Natural killer cell (primary cell): ENCODE measurements around the gene P3H1. TPM values are rescaled to one million over a fixed set of nuclear protein-coding genes. Genes with fewer than 3 reads are reported as not detected.
A peak's percentile ranks its signal among the peaks of the same experiment; 100 is the strongest.

Experiments used
- ATAC-seq, 3 donors: fragments of 150-1000 bp in 2 of 3; fragments of 200-7000 bp in 1 of 3; cut with Tn5 transposase; 1 replicate in 1 of 3; 2 replicates in 2 of 3; pipeline ENCODE4 v1.10.0; 2021; ENCODE audit warnings: mild to moderate bottlenecking in 2 of 3, moderate library complexity in 2 of 3
- DNase-seq, 2 donors: peaks; one replicate each; pipeline versions ENCODE4 v3.0.0 to v3.0.0-alpha.2; 2013 to 2021; ENCODE audit warnings: mixed read lengths in 1 of 2
- H3K27ac ChIP-seq: one replicate; pipeline ENCODE4 v1.5.1; 2013; ENCODE audit warnings: mild to moderate bottlenecking, low read length
- H3K27me3 ChIP-seq: one replicate; pipeline ENCODE4 v1.6.1; 2013; ENCODE audit warnings: low read length; ENCODE audit not compliant: control insufficient read depth, insufficient read depth
- H3K36me3 ChIP-seq: one replicate; pipeline ENCODE4 v1.6.1; 2013; ENCODE audit warnings: low read length; ENCODE audit not compliant: control insufficient read depth, insufficient read depth
- H3K4me1 ChIP-seq: one replicate; pipeline ENCODE4 v1.6.1; 2013; ENCODE audit warnings: low read length; ENCODE audit not compliant: control insufficient read depth, insufficient read depth
- H3K4me3 ChIP-seq: one replicate; pipeline ENCODE4 v1.5.1; 2013; ENCODE audit warnings: low read length
- H3K9me3 ChIP-seq: one replicate; pipeline ENCODE4 v1.6.1; 2013; ENCODE audit warnings: low read length; ENCODE audit not compliant: control insufficient read depth, insufficient read depth
- H3K27ac Mint-ChIP-seq, 2 donors: one replicate each; pipeline ENCODE4 v1.8.0; 2022; ENCODE audit warnings: mild to moderate bottlenecking in 2 of 2, mixed read lengths in 2 of 2, moderate library complexity in 1 of 2
- H3K27me3 Mint-ChIP-seq, 2 donors: one replicate each; pipeline ENCODE4 v1.8.0; 2022; ENCODE audit warnings: low read depth in 2 of 2, mixed read lengths in 2 of 2
- H3K36me3 Mint-ChIP-seq: one replicate; pipeline ENCODE4 v1.8.0; 2022; ENCODE audit warnings: mixed read lengths
- H3K4me1 Mint-ChIP-seq, 2 donors: one replicate each; pipeline ENCODE4 v1.8.0; 2022; ENCODE audit warnings: mixed read lengths in 2 of 2
- H3K4me3 Mint-ChIP-seq: one replicate; pipeline ENCODE4 v1.8.0; 2022; ENCODE audit warnings: mild to moderate bottlenecking, moderate library complexity, mixed read lengths
- H3K9me3 Mint-ChIP-seq, 2 donors: one replicate each; pipeline ENCODE4 v1.8.0; 2022; ENCODE audit warnings: mixed read lengths in 2 of 2
- WGBS: methylation state at CpG from one replicate; pipeline ENCODE4 v1.1.7; 2013; ENCODE audit warnings: missing lambda C conversion rate; ENCODE audit not compliant: insufficient coverage; 5-methylcytosine and 5-hydroxymethylcytosine counted together
- intact Hi-C: fragments of 100-400 bp; cut with micrococcal nuclease; formaldehyde crosslinking; loops from one replicate; pipeline ENCODE4 v1.14.2; 2022
- total RNA-seq, 4 donors: library from RNA; stranded (reverse); fragments of 120-200 nt in 1 of 4; gene quantifications; one replicate each; pipeline versions ENCODE4 v1.2.3 to v1.2.4, GENCODE V29; 2013 to 2022
- TF ChIP-seq, protein P1 (sequence below): fragments of 200-600 bp; IDR thresholded peaks from one replicate; pipeline ENCODE4 v1.8.0; 2022; ENCODE audit warnings: antibody characterized with exemption

The P3H1 gene
- total RNA-seq, 3 donors from 2014 or later (not counting 1 experiment from before 2014, with no cell fraction given): 29.6 to 40.4 (median 37.9) TPM

DNA sequence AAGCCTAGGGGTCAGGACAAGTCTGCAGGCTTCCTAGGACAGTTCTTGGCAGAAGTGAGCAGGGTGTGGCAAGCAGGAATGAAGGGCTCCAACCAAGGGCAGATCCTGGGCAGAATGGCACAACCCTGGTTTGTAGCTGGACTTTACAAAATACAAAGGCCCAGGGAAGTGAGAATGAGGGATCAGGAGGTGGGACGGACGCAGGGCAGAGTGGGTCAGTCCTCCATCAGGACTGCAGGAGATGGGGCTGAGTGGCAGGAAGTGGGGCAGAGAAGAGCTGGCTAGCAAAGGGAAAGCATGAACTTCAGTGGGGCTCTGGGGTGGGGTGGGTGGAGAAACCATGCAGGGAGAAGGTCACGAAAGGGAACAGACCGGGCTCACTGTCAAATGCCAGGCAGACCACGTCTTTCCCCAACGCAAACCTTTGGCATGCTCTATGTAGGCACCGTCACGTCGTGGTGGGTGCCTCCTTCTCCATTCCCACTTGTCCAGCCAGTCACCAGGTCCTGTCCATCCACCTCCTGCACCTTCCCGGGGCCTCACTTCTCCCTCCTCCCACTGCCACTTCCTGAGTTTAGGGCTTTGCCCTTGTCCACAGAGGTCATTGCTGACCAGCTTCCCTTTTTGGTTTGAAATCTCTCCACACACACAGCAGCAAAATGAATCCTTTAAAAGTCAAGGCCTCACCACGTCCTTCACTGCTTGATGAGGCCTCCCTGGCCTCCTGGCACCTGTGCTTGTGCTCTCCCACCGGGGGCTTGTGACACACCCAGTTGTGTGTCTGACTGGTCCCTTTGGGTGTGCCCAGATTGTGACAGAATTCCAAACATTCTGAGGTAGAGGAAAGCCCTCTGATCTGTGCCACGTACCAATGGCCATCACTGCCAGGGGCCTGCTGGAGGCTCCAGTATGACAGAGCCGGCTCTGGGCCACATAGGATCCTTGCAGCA lies 18.1 kb downstream of the P3H1 start:
- ATAC-seq (no peak), DNase-seq (no peak)
- H3K27ac Mint-ChIP-seq: peak overlapping the region in 1 of 2 donors; percentile 1
- Histone ChIP-seq H3K27ac (no peak overlapping the region), H3K36me3 (peaks cover 48% of the 10 kb centered on the region), H3K4me1 (no peaks in the 10 kb centered on the region), H3K27me3 (no peaks in the 10 kb centered on the region), H3K9me3 (no peaks in the 10 kb centered on the region), H3K4me3 (no peak overlapping the region)
- no peaks in the 10 kb centered on the region for H3K9me3 Mint-ChIP-seq
- H3K4me3 Mint-ChIP-seq: no peak overlapping the region
- intact Hi-C loops: no loop called here
- peaks cover 0 to 5% of the 10 kb centered on the region in 2 donors for H3K4me1 Mint-ChIP-seq
- TF ChIP-seq, protein P1, sequence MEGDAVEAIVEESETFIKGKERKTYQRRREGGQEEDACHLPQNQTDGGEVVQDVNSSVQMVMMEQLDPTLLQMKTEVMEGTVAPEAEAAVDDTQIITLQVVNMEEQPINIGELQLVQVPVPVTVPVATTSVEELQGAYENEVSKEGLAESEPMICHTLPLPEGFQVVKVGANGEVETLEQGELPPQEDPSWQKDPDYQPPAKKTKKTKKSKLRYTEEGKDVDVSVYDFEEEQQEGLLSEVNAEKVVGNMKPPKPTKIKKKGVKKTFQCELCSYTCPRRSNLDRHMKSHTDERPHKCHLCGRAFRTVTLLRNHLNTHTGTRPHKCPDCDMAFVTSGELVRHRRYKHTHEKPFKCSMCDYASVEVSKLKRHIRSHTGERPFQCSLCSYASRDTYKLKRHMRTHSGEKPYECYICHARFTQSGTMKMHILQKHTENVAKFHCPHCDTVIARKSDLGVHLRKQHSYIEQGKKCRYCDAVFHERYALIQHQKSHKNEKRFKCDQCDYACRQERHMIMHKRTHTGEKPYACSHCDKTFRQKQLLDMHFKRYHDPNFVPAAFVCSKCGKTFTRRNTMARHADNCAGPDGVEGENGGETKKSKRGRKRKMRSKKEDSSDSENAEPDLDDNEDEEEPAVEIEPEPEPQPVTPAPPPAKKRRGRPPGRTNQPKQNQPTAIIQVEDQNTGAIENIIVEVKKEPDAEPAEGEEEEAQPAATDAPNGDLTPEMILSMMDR: no peak
- H3K36me3 Mint-ChIP-seq: peaks cover 14% of the 10 kb centered on the region
- H3K27me3 Mint-ChIP-seq: no peaks in the 10 kb centered on the region
- WGBS: 89% methylated on average over 14 of the region's 14 CpGs

DNA sequence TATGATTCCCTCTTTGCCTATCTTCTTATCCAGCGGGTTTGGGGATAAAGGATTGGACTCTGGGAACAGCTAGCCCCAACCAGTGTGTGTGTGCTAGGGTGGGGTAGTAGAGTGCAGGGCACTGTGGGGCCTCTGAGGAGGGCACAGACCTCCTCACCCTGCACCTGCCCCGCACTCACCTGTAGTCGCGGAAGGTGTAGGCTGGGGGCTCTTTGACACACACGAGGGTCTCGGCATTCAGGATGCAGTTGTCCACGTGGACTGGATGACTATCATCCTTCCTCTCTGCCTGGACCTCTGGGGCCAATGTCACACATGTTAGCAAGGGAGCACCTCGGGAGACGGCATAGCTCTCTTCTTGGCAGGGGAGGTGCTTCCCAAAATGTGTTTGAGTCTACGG lies 18.8 kb downstream of the P3H1 start:
- Mint-ChIP-seq H3K36me3 (peaks cover 14% of the 10 kb centered on the region), H3K4me3 (no peak overlapping the region), H3K9me3 (no peaks in the 10 kb centered on the region), H3K27ac (no peak overlapping the region), H3K27me3 (no peaks in the 10 kb centered on the region), H3K4me1 (peaks cover 0 to 5% of the 10 kb centered on the region in 2 donors)
- no peaks in the 10 kb centered on the region for H3K9me3 ChIP-seq
- H3K27ac ChIP-seq: no peak overlapping the region
- H3K36me3 ChIP-seq: peaks cover 43% of the 10 kb centered on the region
- no peak overlapping the region for H3K4me3 ChIP-seq
- DNase-seq (no peak), ATAC-seq (no peak)
- H3K4me1 ChIP-seq: no peaks in the 10 kb centered on the region
- TF ChIP-seq, protein P1: no peak
- WGBS: 96% methylated on average over 9 of the region's 10 CpGs
- intact Hi-C loops: no loop called here
- no peaks in the 10 kb centered on the region for H3K27me3 ChIP-seq

GRCh38 chr1:42747125-42747524 lies 19.7 kb downstream of the P3H1 start:
- Mint-ChIP-seq H3K36me3 (peaks cover 7% of the 10 kb centered on the region), H3K27me3 (no peaks in the 10 kb centered on the region), H3K4me3 (no peak overlapping the region), H3K4me1 (peaks cover 0 to 5% of the 10 kb centered on the region in 2 donors), H3K9me3 (no peaks in the 10 kb centered on the region), H3K27ac (no peak overlapping the region)
- DNase-seq: peak; percentile 33 to 69
- no peaks in the 10 kb centered on the region for H3K27me3 ChIP-seq
- intact Hi-C loops: loop anchor here (1.0 kb wide), 1 partner anchor 169 kb away; no protein-coding TSS in a partner anchor
- no peak overlapping the region for H3K27ac ChIP-seq
- no peaks in the 10 kb centered on the region for H3K9me3 ChIP-seq
- H3K4me1 ChIP-seq: no peaks in the 10 kb centered on the region
- H3K36me3 ChIP-seq: peaks cover 34% of the 10 kb centered on the region
- TF ChIP-seq, protein P1: peak; percentile 48
- peak in 1 of 3 donors; percentile 54 for ATAC-seq
- 69% methylated on average over 14 of the region's 14 CpGs for WGBS
- no peak overlapping the region for H3K4me3 ChIP-seq
